DMS79 treated with DMSO at 0.1 percent for 48 hours (cell line): ENCODE data around the gene TBC1D22A.
"Not testable (repeated sequence)": the region's sequence is repeated elsewhere in the genome, so short reads cannot be mapped to it uniquely, and the experiment has no call there.

Source experiments
- DNase-seq: peaks from one replicate; lab custom pipeline; 2025; lab: John Stamatoyannopoulos, UW

TBC1D22A gene

DNA sequence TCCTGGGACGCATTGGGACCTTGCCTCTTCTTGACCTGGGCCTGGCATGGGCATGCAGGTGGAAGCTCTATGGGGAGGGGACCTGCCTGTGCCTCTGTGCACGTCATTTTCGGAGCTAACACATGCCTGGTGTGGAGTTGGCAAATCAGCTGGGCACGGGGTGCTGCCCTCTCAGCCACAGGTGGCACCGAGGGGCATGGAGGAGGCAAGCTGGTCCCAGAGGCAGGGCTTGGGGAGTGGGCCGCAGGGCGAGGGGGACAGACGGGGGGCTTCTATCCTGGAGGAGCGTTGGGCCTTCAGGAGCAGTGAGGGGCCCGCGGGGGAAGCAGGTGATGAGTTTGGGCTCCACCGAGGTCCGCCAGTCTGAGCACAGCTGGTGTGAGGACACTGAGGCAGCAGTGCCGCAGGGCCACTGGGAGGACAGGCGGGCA is 362.0 kb downstream of the TBC1D22A start:
- DNase-seq = no peak

DNA sequence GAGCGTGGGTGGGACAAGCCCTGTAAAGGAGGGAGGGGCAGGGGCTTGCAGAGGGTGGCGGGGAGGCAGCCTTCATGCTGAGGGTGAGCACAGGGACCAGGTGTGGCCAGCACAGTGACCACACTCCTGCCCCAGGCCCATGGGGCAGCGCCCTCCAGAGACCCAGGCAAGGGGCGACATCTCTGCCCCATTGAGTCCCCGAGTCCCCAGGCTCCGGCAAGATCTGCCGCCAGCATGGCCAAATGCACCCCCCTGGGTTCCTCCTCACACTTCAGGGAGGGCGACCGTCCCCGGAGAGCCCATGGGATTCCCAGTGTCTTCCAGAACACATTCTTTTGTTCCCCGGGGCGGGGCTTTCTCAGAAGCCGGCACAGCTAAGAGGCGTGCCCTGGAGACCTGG is 362.5 kb downstream of the TBC1D22A start:
- no peak for DNase-seq

- DNase-seq = no peak
Measured at GRCh38 chr22:47125603-47126002, 363.2 kb downstream of the TBC1D22A start.

DNA sequence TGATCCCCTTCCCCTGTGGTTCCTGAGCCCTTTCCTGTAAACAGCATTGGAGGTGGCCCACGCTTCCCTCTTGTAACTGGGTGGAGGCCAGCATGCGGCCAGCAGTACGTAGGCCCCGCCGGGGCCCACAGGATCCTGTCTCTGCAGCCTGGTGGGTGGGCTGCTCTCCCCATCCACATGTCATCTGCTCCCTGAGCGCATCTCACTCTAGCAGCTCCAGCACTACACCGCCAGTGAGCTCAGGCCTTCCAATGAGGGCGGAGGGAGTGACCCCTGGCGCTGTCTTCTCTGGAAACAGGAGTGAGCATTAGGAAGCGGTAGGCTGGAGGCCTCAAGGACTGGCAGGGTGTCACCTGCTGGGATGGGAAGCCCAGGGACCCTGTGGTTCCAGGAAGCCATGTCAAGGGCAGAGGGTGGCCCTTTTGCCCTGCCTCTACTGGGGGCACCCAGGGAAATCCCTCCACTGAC is 363.9 kb downstream of the TBC1D22A start:
- no peak for DNase-seq

- no peak for DNase-seq
Measured at GRCh38 chr22:47127441-47127871, 365.0 kb downstream of the TBC1D22A start.

DNA sequence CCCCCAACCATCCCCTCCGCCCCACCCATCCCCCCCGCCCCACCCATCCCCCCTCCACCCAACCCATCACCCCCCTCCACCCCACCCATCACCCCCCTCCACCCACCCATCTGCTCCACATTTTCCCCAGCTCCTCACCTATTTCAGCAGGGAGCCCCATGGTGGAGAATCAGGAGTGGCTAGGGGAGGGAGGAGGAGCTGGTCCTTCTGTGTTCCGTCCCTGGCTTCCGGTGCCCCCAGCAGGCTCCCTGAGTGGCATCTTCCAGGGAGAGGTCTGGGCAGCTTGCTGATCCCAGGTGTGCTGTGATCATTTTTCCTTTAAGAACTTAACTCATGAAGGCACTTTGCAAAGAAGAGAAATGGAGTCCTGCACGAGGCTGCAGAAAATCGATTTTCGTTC is 365.8 kb downstream of the TBC1D22A start:
- no peak for DNase-seq

GRCh38 chr22:47128622-47129215 is 366.3 kb downstream of the TBC1D22A start:
- no peak for DNase-seq

DNA sequence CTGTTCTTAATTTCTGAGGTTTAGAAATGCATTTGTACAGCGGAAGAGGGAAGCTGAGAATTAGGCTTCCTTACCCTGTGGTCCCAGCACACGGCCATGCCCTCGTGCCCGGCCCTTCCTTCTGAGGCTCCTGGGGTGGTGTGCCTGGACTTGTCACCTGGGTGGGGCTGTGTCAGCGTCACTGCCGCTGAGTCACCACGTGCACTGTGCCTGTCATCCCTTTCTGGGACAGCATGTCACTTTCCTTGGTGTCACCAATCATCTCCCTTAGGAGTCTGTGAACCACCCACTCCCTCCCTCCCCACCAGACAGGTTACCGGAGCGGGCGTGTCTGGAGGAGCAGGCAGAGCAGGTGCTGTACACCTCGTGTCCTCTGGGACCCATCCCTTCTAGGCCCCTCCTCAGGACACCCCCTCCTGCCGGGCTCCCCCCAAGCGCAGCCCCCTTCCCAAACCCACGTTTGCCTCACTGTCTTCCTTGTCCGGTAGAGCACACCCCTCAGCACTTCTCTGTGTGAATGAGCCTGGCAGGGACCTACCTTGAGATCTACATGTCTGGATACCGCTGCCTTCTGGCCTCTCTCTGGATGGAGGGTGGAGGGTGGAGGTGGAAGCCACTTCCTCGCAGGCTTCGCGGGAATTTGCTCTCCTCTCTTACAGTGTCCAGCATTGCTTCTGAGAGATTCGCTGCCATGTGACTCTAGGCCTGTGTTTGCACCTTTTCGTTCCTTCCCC is 367.6 kb downstream of the TBC1D22A start:
- DNase-seq = no peak

DNA sequence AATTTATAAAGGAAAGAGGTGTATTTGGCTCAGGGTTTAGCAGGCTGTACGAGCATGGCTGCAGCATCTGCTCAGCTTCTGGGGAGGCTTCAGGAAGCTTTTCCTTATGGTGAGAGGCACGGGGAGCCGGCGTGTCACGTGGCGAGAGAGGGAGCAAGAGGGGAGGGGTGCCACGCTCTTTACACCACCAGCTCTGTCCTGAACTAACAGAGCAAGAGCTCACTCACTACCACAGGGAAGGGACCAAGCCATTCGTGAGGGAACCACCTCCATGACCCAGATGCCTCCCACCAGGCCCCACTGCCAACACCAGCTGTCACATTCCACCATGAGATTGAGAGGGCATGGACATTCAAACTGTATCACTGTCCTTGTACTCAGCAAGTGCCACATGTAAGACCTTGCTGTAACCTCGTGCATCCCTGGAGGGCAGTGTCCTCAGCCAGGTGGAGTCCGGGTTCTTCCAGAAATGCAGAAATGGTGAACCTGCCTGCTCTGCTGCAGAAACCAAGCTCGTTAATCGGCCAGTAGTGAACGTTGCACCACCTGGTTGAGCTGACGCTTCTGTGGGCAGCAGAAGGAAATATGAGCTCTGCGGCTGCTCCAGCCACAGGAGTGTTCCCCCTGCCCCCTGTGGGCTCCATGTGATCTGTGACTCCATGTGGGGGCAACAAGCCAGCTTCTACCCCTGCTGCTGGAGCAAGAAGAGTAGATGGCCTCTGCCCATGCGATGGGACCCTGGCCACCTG is 368.6 kb downstream of the TBC1D22A start:
- no peak for DNase-seq

- DNase-seq = no peak
Measured at GRCh38 chr22:47131632-47132427, 369.4 kb downstream of the TBC1D22A start.

DNA sequence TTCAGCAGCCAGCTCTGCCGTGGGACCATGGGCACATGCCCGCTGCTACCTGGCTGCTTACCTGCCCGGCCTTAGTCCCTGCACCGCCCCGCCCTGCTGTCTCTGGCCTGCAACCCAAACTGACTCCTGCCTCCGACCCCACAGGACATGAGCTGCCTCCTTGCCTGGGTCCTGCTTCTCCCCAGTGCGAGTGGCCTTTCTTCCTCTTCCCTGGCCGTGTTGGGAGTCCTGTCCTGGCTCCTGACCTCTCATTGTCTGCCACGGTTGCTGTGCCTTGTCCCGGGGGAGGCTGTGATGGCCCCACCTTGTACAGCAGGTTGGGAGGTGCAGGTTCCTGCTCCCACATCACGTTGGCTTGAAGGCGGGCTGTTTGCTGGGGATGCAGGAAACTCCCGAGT is 370.0 kb downstream of the TBC1D22A start:
- DNase-seq = no peak

- no peak for DNase-seq
Measured at GRCh38 chr22:47133061-47133969, 370.9 kb downstream of the TBC1D22A start.

DNA sequence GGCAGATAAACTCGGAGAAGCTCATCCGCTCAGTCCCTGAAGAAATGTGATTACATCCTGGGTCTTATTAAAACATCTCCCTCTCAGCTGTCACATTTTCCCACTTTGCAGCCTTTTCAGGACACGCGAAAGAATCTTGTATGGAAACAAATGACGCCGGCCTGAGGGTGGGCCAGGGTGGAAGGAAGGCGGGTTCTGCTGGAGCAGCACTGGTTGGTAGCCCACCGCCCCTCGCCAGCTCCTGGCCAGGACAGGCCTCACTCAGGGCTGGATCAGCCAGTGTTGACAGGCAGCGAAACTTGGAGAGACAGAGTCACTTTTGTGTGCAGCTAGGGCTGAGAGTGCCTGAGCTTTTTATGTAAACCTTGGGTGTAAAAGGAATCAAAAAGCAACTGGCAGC is 371.8 kb downstream of the TBC1D22A start:
- no peak for DNase-seq

DNA sequence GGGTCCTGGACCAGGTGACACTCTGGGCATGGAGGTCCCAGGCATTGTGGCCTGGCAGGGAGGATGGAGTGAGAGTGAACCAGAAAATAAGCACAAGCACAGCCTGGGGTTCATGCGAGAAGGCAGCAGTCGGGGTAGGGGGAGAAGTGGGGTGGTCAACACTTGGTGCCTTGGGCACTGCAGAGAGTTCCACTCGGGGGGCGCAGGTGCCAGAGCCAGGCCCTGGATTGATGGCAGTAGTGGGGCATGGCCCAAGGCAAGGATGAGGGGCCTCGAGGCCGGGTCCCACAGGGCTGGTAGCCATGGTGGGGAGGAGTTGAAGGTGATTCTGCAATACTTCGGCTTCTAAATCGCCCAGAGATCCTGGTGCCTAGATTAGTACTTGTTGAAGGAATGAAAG is 372.9 kb downstream of the TBC1D22A start:
- DNase-seq = no peak

- no peak for DNase-seq
Measured at GRCh38 chr22:47136050-47136449, 373.6 kb downstream of the TBC1D22A start.

DNA sequence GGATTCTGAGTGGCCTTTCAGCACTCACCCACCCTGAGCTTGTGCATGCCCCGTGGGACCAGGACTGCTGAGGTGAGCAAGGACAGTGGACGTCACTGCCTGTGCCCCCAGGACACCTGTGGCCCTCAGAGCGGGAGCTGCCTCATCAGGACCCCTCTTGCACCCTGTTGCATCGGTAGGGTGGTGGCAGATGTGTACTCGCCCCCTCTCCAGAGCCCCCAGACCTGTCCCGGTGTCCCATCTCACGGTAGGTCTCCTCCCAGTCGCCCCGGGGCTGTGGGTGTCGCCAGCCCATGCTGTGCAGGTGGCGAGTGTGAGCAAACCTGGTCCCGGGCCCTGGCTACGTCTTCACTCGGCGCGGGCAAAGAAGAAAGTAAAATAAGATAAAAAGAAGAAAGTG is 374.2 kb downstream of the TBC1D22A start:
- DNase-seq = no peak

GRCh38 chr22:47139013-47139789 is 376.8 kb downstream of the TBC1D22A start:
- DNase-seq = peak; percentile 39

DNA sequence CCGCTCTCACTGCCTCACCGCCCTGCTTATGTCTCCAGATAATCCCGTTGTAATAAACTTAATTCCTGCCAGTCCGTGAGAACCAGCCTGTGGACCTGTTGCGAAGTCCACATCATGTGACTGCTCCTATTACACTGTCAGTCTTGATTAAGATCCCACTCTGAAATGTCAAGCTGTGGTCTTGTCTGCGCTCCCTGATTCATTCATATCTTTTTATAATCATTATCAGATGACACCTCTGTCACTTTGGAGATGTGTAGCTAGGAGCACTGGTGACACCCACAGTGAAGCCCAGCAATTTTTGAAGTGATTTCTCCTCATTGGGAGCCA is 377.3 kb downstream of the TBC1D22A start:
- no peak for DNase-seq

- not testable (repeated sequence) for DNase-seq
Measured at GRCh38 chr22:47140975-47141374, 378.5 kb downstream of the TBC1D22A start.

GRCh38 chr22:47142427-47143046 is 380.1 kb downstream of the TBC1D22A start:
- no peak for DNase-seq
